H1 (cell line): ENCODE results near the gene CEP192. TPM values are rescaled to one million over a fixed set of nuclear protein-coding genes. Genes with fewer than 3 reads are reported as not detected.

Experiments
- CTCF ChIA-PET: fragments of 300-600 bp; sonication (Branson Sonifier 250); formaldehyde crosslinking; loops from one replicate; lab custom pipeline; 2021; ENCODE audit not compliant: partially characterized antibody; lab: Charles Lee
- POLR2A ChIA-PET: fragments of 300-600 bp; sonication (Branson Sonifier 250); formaldehyde crosslinking; loops from one replicate; lab custom pipeline; 2021; ENCODE audit warnings: inconsistent platforms; ENCODE audit not compliant: partially characterized antibody; lab: Charles Lee
- DNase-seq, 2 experiments: peaks; one replicate each; pipeline versions ENCODE4 v3.0.0 to v3.0.0-alpha.2; 2010 to 2022; ENCODE audit warnings: low spot score in 2 of 2, low read depth in 1 of 2, mixed read lengths in 1 of 2
- FAIRE-seq: peaks from 2 replicates; lab custom pipeline; 2011; peaks lifted over from hg19 to GRCh38; lab: Jason Lieb, UNC
- H2AFZ ChIP-seq: 2 replicates; pipeline ENCODE4 v1.8.1; 2012; ENCODE audit warnings: low read length, inconsistent platforms
- H2AK5ac ChIP-seq: 2 replicates; pipeline ENCODE4 v1.6.1; 2013; ENCODE audit warnings: low read depth, low read length
- H2BK120ac ChIP-seq: replicated peaks from 2 replicates; pipeline ENCODE3; 2013; ENCODE audit warnings: low read depth, low read length, inconsistent platforms
- H2BK12ac ChIP-seq: 2 replicates; pipeline ENCODE4 v1.6.1; 2013; ENCODE audit warnings: low read depth, low read length
- H2BK15ac ChIP-seq: 2 replicates; pipeline ENCODE4 v1.6.1; 2013; ENCODE audit warnings: low read length
- H2BK20ac ChIP-seq: 2 replicates; pipeline ENCODE4 v1.6.1; 2013; ENCODE audit warnings: low read length
- H2BK5ac ChIP-seq: 2 replicates; pipeline ENCODE4 v1.6.1; 2013; ENCODE audit warnings: low read depth, low read length
- H3K14ac ChIP-seq: 2 replicates; pipeline ENCODE4 v1.6.1; 2013; ENCODE audit warnings: inconsistent platforms; ENCODE audit not compliant: insufficient read length
- H3K18ac ChIP-seq: 2 replicates; pipeline ENCODE4 v1.6.1; 2013; ENCODE audit warnings: low read length; ENCODE audit errors: extremely low read depth
- H3K23ac ChIP-seq: 2 replicates; pipeline ENCODE4 v1.6.1; 2013; ENCODE audit warnings: inconsistent platforms; ENCODE audit not compliant: insufficient read length
- H3K23me2 ChIP-seq: 2 replicates; pipeline ENCODE4 v1.6.1; 2013; ENCODE audit warnings: low read depth, low read length
- H3K27ac ChIP-seq: 2 replicates; pipeline ENCODE4 v1.6.1; 2011; ENCODE audit warnings: low read depth, low read length, inconsistent platforms
- H3K27me3 ChIP-seq, 4 experiments: replicated peaks in 1 of 4; 1 replicate in 1 of 4; 2 replicates in 3 of 4; pipeline versions ENCODE4 v1.6.1 to v1.8.1; 2011 to 2013; ENCODE audit warnings: low read length in 3 of 4, mild to moderate bottlenecking in 3 of 4, inconsistent platforms in 2 of 4, mixed read lengths in 2 of 4, moderate library complexity in 1 of 4; ENCODE audit not compliant: control insufficient read depth in 3 of 4, insufficient read depth in 3 of 4; ENCODE audit errors: extremely low read depth in 1 of 4
- H3K36me3 ChIP-seq, 4 experiments: 2 replicates each; pipeline versions ENCODE4 v1.6.1 to v1.8.1; 2011 to 2013; ENCODE audit warnings: mild to moderate bottlenecking in 4 of 4, low read length in 3 of 4, moderate library complexity in 2 of 4, control low read depth in 1 of 4, inconsistent platforms in 1 of 4; ENCODE audit not compliant: insufficient read depth in 4 of 4, control insufficient read depth in 2 of 4
- H3K4ac ChIP-seq: replicated peaks from 2 replicates; pipeline ENCODE3; 2013; ENCODE audit warnings: low read length, low read depth, mixed read lengths, inconsistent platforms; ENCODE audit not compliant: insufficient read length
- H3K4me1 ChIP-seq, 4 experiments: replicated peaks in 1 of 4; 1 replicate in 1 of 4; 2 replicates in 3 of 4; pipeline versions ENCODE4 v1.6.1 to v1.8.1; 2011 to 2013; ENCODE audit warnings: low read length in 3 of 4, inconsistent platforms in 2 of 4, mixed read lengths in 1 of 4; ENCODE audit not compliant: insufficient read depth in 4 of 4, control insufficient read depth in 3 of 4
- H3K4me2 ChIP-seq, 2 experiments: 2 replicates each; pipeline versions ENCODE4 v1.6.1 to v1.8.1; 2011 to 2013; ENCODE audit warnings: low read depth in 2 of 2, low read length in 2 of 2, control low read depth in 1 of 2, inconsistent platforms in 1 of 2, mild to moderate bottlenecking in 1 of 2; ENCODE audit not compliant: insufficient read depth in 1 of 2
- H3K4me3 ChIP-seq, 4 experiments: fragments of 200-600, 300-600 bp in 1 of 4; sonication (generic), shearing (Covaris generic), sonication (Bioruptor Twin) in 1 of 4; 2 replicates each; pipeline versions ENCODE4 v1.5.1 to v1.8.1; 2011 to 2016; ENCODE audit warnings: low read length in 4 of 4, low read depth in 3 of 4, control low read depth in 2 of 4, inconsistent platforms in 2 of 4, mild to moderate bottlenecking in 2 of 4, mixed read lengths in 1 of 4, moderate library complexity in 1 of 4; ENCODE audit not compliant: insufficient read depth in 2 of 4; ENCODE audit errors: extremely low read depth in 1 of 4
- H3K56ac ChIP-seq: replicated peaks from 2 replicates; pipeline ENCODE3; 2013; ENCODE audit warnings: low read depth, mild to moderate bottlenecking, mixed read lengths, low read length, inconsistent platforms; ENCODE audit not compliant: insufficient read length
- H3K79me1 ChIP-seq: 2 replicates; pipeline ENCODE4 v1.6.1; 2013; ENCODE audit warnings: low read depth, low read length, control low read depth
- H3K79me2 ChIP-seq, 2 experiments: 2 replicates each; pipeline versions ENCODE4 v1.6.1 to v1.8.1; 2012 to 2013; ENCODE audit warnings: low read length in 2 of 2, mild to moderate bottlenecking in 2 of 2, inconsistent platforms in 1 of 2; ENCODE audit not compliant: insufficient read depth in 2 of 2, control insufficient read depth in 1 of 2
- H3K9ac ChIP-seq, 4 experiments: replicated peaks in 1 of 4; 1 replicate in 1 of 4; 2 replicates in 3 of 4; pipeline versions ENCODE4 v1.6.1 to v1.8.1; 2011 to 2013; ENCODE audit warnings: low read depth in 3 of 4, low read length in 3 of 4, control low read depth in 2 of 4, mild to moderate bottlenecking in 2 of 4, moderate library complexity in 2 of 4, inconsistent platforms in 1 of 4; ENCODE audit errors: extremely low read depth in 1 of 4
- H3K9me3 ChIP-seq, 2 experiments: 2 replicates each; pipeline versions ENCODE4 v1.6.1 to v1.8.1; 2012 to 2013; ENCODE audit warnings: mild to moderate bottlenecking in 2 of 2, moderate library complexity in 2 of 2, control low read depth in 1 of 2, inconsistent platforms in 1 of 2, low read depth in 1 of 2, low read length in 1 of 2, mixed read lengths in 1 of 2; ENCODE audit not compliant: insufficient read depth in 2 of 2
- H4K20me1 ChIP-seq, 2 experiments: replicated peaks in 1 of 2; 2 replicates each; pipeline versions ENCODE3 to v1.8.1; 2011 to 2013; ENCODE audit warnings: inconsistent platforms in 2 of 2, low read length in 2 of 2, mild to moderate bottlenecking in 1 of 2; ENCODE audit not compliant: insufficient read depth in 2 of 2, control insufficient read depth in 1 of 2
- H4K5ac ChIP-seq: 2 replicates; pipeline ENCODE4 v1.6.1; 2013; ENCODE audit warnings: low read length, low read depth, mixed read lengths, inconsistent platforms; ENCODE audit not compliant: insufficient read length
- H4K8ac ChIP-seq: 2 replicates; pipeline ENCODE4 v1.8.0; 2013; ENCODE audit warnings: mild to moderate bottlenecking, moderate library complexity, low read length, inconsistent platforms; ENCODE audit not compliant: insufficient read depth; ENCODE audit errors: extremely low read depth
- H4K91ac ChIP-seq: replicated peaks from 2 replicates; pipeline ENCODE3; 2013; ENCODE audit warnings: low read length, mixed read lengths, inconsistent platforms; ENCODE audit not compliant: insufficient read length
- CTBP2 ChIP-seq: IDR thresholded peaks from 2 replicates; pipeline ENCODE4 v1.7.0; 2011; ENCODE audit warnings: borderline replicate concordance, mild to moderate bottlenecking, moderate library complexity, mixed read lengths, low read length; ENCODE audit not compliant: insufficient read depth, insufficient read length
- RXRA ChIP-seq: IDR thresholded peaks from 2 replicates; pipeline ENCODE4 v1.6.1; 2011; ENCODE audit warnings: low read depth, mild to moderate bottlenecking, low read length, moderate library complexity; ENCODE audit not compliant: insufficient read depth
- SP1 ChIP-seq: IDR thresholded peaks from 2 replicates; pipeline ENCODE4 v1.6.1; 2011; ENCODE audit warnings: low read depth, low read length
- SP4 ChIP-seq: IDR thresholded peaks from 2 replicates; pipeline ENCODE4 v1.6.1; 2012; ENCODE audit warnings: low read length, inconsistent platforms
- WGBS, 2 experiments: shearing (Covaris generic) in 1 of 2; methylation state at CpG; one replicate each; pipeline versions ENCODE4 v1.1.6 to v1.1.7; 2013 to 2015; ENCODE audit warnings: low lambda C conversion rate in 2 of 2, mixed read lengths in 2 of 2, inconsistent platforms in 1 of 2, low coverage in 1 of 2, missing lambda C conversion rate in 1 of 2; ENCODE audit not compliant: insufficient replicate concordance in 2 of 2, insufficient coverage in 1 of 2, insufficient read length in 1 of 2; ENCODE audit errors: extremely low coverage in 1 of 2, missing lambda C conversion rate in 1 of 2; 5-methylcytosine and 5-hydroxymethylcytosine counted together
- polyA plus RNA-seq, 7 experiments: library from polyadenylated mRNA; depleted of rRNA in 3 of 7; stranded (reverse) in 5 of 7; unstranded in 2 of 7; fragments of >200 nt in 5 of 7; fragments of 200-250 nt in 2 of 7; gene quantifications; 1 replicate in 5 of 7; 2 replicates in 1 of 7; 4 replicates in 1 of 7; pipeline versions ENCODE4 v1.2.1 to v1.2.3, GENCODE V29; 2011 to 2013; ENCODE audit warnings: missing spikeins in 2 of 7, mixed read lengths in 2 of 7
- total RNA-seq: library from RNA; stranded (reverse); fragmentation: NEBNext Ultra II Directional; extraction: Animal tissue kit (Norgen Biotek cat#: 25700); gene quantifications from 2 replicates; pipeline ENCODE4 v1.2.1, GENCODE V29; 2021

The CEP192 gene
- total and polyA plus RNA-seq, 2 of the 8 experiments (the other 6 are each of a cell fraction or from before 2014, with no cell fraction given) = 13.4 to 23.1 TPM

DNA sequence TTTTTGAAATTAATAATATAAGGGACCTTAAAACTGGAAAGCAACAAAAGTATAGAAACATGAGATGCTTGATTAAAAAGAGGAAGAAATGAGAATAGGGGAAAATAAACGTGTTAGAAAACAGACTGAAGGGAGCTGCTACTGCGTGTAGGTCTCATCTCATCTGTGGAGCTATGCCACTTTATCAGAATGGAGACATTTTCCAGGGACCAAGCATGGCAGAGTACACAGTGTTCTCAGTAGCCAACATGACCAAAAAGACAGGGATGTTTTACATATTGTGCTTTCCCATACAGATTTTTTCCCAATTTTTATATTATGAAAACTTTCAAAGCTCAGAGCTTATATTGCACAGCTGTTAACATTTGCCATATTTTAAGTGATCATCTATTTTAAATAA, 23.1 kb downstream of the CEP192 start:
- Histone ChIP-seq H3K4me2 (no peak overlapping the region), H2BK5ac (no peak overlapping the region), H4K5ac (no peak overlapping the region), H3K9ac (no peak overlapping the region), H3K27me3 (no peaks in the 10 kb centered on the region), H3K4ac (no peak overlapping the region), H3K36me3 (peaks cover 11 to 58% (median 28%) of the 10 kb centered on the region in 4 experiments; a peak in 7 of 8 replicates), H3K9me3 (no peaks in the 10 kb centered on the region), H3K56ac (no peak overlapping the region), H3K4me1 (no peaks in the 10 kb centered on the region), H3K27ac (no peak overlapping the region), H2BK20ac (no peak overlapping the region), H2BK12ac (no peak overlapping the region)
- CTCF ChIA-PET = interaction anchor here (0.7 to 1.4 kb wide), 2 partner anchors 128 to 912 kb away, joined by 3 to 4 read pairs; no protein-coding TSS in a partner anchor
- DNase-seq = no peak
- TF ChIP-seq SP4 (no peak), RXRA (no peak), CTBP2 (no peak), SP1 (no peak)
- TF ChIP-seq, all 59 proteins: peak for 0
- POLR2A ChIA-PET = interaction anchor here (1.2 to 1.3 kb wide), 2 partner anchors 10 to 23 kb away, joined by 3 to 5 read pairs; partner anchors contain the start of gene CEP192
- Histone ChIP-seq H3K14ac (no peak overlapping the region), H4K8ac (no peak overlapping the region), H4K20me1 (peaks cover 0 to 4% of the 10 kb centered on the region in 2 experiments), H3K79me1 (no peaks in the 10 kb centered on the region), H4K91ac (no peak overlapping the region), H3K23ac (no peak overlapping the region), H2AK5ac (no peak overlapping the region), H3K18ac (no peak overlapping the region), H3K4me3 (no peak overlapping the region), H2BK120ac (no peak overlapping the region), H3K79me2 (no peaks in the 10 kb centered on the region), H3K23me2 (no peaks in the 10 kb centered on the region), H2BK15ac (no peak overlapping the region), H2AFZ (no peak overlapping the region)
- FAIRE-seq = no peak
- WGBS, 2 experiments = 88 to 100% methylated on average over 1 to 2 of the region's 2 CpGs
